ENCODE results near the gene MED27.

The MED27 gene

DNA sequence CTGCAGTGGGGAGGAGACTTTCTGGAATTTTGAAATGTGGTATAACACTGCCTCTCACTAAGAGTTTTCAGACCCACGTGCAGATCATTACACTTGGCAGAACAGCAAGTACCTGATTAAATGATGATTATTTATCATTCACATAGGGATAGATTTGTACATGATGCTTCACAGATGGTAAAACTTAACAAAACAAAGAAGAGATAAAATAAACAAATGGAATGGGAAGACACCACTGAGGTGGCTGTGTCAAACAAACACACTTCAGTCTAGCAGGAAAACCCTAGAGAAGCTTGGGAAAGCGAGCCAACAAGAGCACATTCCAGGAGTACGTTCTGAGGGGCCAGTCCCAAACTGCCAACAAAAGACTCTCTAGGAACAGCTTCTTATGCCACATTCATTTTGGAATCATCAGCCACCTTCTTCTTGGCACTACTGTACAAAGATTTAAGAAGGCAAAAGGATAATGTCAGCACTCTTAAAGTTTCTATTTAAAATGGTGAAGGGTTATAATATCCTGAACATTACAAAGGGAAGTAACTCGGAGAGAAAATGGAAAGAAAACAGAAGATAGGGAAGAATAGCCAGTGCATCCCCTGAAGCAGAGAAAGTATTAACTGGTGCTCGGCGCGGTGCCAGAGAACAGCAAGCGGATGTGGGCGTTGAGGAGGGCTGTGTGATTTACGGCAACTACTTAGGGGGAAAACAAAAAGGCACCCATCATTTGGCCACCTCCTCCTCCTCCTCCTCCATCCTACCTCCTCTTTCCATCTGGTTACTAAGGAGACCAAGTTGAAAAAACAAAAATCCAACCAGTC, 1.6 kb downstream of the MED27 start (continued):
- TF ChIP-seq, protein P1, sequence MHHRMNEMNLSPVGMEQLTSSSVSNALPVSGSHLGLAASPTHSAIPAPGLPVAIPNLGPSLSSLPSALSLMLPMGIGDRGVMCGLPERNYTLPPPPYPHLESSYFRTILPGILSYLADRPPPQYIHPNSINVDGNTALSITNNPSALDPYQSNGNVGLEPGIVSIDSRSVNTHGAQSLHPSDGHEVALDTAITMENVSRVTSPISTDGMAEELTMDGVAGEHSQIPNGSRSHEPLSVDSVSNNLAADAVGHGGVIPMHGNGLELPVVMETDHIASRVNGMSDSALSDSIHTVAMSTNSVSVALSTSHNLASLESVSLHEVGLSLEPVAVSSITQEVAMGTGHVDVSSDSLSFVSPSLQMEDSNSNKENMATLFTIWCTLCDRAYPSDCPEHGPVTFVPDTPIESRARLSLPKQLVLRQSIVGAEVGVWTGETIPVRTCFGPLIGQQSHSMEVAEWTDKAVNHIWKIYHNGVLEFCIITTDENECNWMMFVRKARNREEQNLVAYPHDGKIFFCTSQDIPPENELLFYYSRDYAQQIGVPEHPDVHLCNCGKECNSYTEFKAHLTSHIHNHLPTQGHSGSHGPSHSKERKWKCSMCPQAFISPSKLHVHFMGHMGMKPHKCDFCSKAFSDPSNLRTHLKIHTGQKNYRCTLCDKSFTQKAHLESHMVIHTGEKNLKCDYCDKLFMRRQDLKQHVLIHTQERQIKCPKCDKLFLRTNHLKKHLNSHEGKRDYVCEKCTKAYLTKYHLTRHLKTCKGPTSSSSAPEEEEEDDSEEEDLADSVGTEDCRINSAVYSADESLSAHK (tag by site-specific recombination; IDR thresholded peaks at IDR 0.05), result no peak
- no peak for TF ChIP-seq ZNF658 (tag by site-specific recombination; IDR thresholded peaks at IDR 0.05)
- peak; percentile 56; the same call in 1 of the 2 replicates for TF ChIP-seq KLF16 (tag by site-specific recombination; IDR thresholded peaks at IDR 0.05)
- TF ChIP-seq ZNF768 (tag by site-specific recombination; IDR thresholded peaks at IDR 0.05), result no peak
- TF ChIP-seq, protein P2, sequence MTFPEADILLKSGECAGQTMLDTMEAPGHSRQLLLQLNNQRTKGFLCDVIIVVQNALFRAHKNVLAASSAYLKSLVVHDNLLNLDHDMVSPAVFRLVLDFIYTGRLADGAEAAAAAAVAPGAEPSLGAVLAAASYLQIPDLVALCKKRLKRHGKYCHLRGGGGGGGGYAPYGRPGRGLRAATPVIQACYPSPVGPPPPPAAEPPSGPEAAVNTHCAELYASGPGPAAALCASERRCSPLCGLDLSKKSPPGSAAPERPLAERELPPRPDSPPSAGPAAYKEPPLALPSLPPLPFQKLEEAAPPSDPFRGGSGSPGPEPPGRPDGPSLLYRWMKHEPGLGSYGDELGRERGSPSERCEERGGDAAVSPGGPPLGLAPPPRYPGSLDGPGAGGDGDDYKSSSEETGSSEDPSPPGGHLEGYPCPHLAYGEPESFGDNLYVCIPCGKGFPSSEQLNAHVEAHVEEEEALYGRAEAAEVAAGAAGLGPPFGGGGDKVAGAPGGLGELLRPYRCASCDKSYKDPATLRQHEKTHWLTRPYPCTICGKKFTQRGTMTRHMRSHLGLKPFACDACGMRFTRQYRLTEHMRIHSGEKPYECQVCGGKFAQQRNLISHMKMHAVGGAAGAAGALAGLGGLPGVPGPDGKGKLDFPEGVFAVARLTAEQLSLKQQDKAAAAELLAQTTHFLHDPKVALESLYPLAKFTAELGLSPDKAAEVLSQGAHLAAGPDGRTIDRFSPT (tag by site-specific recombination; IDR thresholded peaks at IDR 0.05), result no peak
- TF ChIP-seq MYNN (tag by site-specific recombination; IDR thresholded peaks at IDR 0.05; ENCODE audit: borderline replicate concordance), result no peak
- TF ChIP-seq, protein P3, sequence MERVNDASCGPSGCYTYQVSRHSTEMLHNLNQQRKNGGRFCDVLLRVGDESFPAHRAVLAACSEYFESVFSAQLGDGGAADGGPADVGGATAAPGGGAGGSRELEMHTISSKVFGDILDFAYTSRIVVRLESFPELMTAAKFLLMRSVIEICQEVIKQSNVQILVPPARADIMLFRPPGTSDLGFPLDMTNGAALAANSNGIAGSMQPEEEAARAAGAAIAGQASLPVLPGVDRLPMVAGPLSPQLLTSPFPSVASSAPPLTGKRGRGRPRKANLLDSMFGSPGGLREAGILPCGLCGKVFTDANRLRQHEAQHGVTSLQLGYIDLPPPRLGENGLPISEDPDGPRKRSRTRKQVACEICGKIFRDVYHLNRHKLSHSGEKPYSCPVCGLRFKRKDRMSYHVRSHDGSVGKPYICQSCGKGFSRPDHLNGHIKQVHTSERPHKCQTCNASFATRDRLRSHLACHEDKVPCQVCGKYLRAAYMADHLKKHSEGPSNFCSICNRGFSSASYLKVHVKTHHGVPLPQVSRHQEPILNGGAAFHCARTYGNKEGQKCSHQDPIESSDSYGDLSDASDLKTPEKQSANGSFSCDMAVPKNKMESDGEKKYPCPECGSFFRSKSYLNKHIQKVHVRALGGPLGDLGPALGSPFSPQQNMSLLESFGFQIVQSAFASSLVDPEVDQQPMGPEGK (tag by site-specific recombination; IDR thresholded peaks at IDR 0.05), result peak; percentile 70; the same call in 1 of the 2 replicates
- TF ChIP-seq ZNF664 (tag by site-specific recombination; IDR thresholded peaks at IDR 0.05), result no peak
- TF ChIP-seq, protein P4, sequence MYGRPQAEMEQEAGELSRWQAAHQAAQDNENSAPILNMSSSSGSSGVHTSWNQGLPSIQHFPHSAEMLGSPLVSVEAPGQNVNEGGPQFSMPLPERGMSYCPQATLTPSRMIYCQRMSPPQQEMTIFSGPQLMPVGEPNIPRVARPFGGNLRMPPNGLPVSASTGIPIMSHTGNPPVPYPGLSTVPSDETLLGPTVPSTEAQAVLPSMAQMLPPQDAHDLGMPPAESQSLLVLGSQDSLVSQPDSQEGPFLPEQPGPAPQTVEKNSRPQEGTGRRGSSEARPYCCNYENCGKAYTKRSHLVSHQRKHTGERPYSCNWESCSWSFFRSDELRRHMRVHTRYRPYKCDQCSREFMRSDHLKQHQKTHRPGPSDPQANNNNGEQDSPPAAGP (tag by site-specific recombination; IDR thresholded peaks at IDR 0.05), result no peak
- no peak for TF ChIP-seq ZNF433 (tag by site-specific recombination; IDR thresholded peaks at IDR 0.05; ENCODE audit: low read depth)
- 0 out of 2 replicates have a peak, but pooled peaks have one; percentile 31 for TF ChIP-seq ZNF2 (tag by site-specific recombination; IDR thresholded peaks at IDR 0.05)
- TF ChIP-seq, protein P5, sequence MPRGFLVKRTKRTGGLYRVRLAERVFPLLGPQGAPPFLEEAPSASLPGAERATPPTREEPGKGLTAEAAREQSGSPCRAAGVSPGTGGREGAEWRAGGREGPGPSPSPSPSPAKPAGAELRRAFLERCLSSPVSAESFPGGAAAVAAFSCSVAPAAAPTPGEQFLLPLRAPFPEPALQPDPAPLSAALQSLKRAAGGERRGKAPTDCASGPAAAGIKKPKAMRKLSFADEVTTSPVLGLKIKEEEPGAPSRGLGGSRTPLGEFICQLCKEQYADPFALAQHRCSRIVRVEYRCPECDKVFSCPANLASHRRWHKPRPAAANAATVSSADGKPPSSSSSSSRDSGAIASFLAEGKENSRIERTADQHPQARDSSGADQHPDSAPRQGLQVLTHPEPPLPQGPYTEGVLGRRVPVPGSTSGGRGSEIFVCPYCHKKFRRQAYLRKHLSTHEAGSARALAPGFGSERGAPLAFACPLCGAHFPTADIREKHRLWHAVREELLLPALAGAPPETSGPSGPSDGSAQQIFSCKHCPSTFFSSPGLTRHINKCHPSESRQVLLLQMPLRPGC (tag by site-specific recombination; IDR thresholded peaks at IDR 0.05), result no peak; the same call in 1 of the 2 replicates
- 0 out of 2 replicates have a peak, but pooled peaks have one; percentile 10 for TF ChIP-seq YY2 (tag by site-specific recombination; IDR thresholded peaks at IDR 0.05)
- TF ChIP-seq, protein P6, sequence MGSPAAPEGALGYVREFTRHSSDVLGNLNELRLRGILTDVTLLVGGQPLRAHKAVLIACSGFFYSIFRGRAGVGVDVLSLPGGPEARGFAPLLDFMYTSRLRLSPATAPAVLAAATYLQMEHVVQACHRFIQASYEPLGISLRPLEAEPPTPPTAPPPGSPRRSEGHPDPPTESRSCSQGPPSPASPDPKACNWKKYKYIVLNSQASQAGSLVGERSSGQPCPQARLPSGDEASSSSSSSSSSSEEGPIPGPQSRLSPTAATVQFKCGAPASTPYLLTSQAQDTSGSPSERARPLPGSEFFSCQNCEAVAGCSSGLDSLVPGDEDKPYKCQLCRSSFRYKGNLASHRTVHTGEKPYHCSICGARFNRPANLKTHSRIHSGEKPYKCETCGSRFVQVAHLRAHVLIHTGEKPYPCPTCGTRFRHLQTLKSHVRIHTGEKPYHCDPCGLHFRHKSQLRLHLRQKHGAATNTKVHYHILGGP (tag by site-specific recombination; IDR thresholded peaks at IDR 0.05), result peak; percentile 78
- peak; percentile 97 for TF ChIP-seq FEZF1 (tag by site-specific recombination; IDR thresholded peaks at IDR 0.05)
- TF ChIP-seq ZXDB (tag by site-specific recombination; IDR thresholded peaks at IDR 0.05), result 0 out of 2 replicates have a peak, but pooled peaks have one; percentile 9
- TF ChIP-seq ZNF596 (tag by site-specific recombination; IDR thresholded peaks at IDR 0.05), result no peak
- TF ChIP-seq ZNF404 (tag by site-specific recombination; IDR thresholded peaks at IDR 0.05), result no peak
- TF ChIP-seq ZNF157 (tag by site-specific recombination; IDR thresholded peaks at IDR 0.05), result no peak
- TF ChIP-seq ZNF23 (tag by site-specific recombination; IDR thresholded peaks at IDR 0.05; ENCODE audit: borderline replicate concordance), result no peak
- no peak for TF ChIP-seq ZNF510 (tag by site-specific recombination; IDR thresholded peaks at IDR 0.05; ENCODE audit: insufficient replicate concordance)
- no peak for TF ChIP-seq ZNF311 (tag by site-specific recombination; IDR thresholded peaks at IDR 0.05; ENCODE audit: borderline replicate concordance)
- no peak for TF ChIP-seq SCRT2 (tag by site-specific recombination; IDR thresholded peaks at IDR 0.05)
- TF ChIP-seq ZSCAN23 (tag by site-specific recombination; IDR thresholded peaks at IDR 0.05), result no peak

Measured in HEK293 (cell line).